GM12864 (cell line): ENCODE measurements around the gene OPCML.

Experiments used
- DNase-seq: peaks from one replicate; pipeline ENCODE4 v3.0.0-alpha.2; 2011; ENCODE audit warnings: low read depth
- H3K4me3 ChIP-seq: 2 replicates; pipeline ENCODE4 v1.5.1; 2011; ENCODE audit warnings: mild to moderate bottlenecking, low read depth, low read length, control low read depth
- TF ChIP-seq, protein P1 (sequence below): IDR thresholded peaks from 2 replicates; pipeline ENCODE4 v1.5.1; 2011; ENCODE audit warnings: low read depth, mild to moderate bottlenecking, moderate library complexity, low read length, control low read depth, inconsistent platforms; ENCODE audit errors: missing control alignments

OPCML gene

DNA sequence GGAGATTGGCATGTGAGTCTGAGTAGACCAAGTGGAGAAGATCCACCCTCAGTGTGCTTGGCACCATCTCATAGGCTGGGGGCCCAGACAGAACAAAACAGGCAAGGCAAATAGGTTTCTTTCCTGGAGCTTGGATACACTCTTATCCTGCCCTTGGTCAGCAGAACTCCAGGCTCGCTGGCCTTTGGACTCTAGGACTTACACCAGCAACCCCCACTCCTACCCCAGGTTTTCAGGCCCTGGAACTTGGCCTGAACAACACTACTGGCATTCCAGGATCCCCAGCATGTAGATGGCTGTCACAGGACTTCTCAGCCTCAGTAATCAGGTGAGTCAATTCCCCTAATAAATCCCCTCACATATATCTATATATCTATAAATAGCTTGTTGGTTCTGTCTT, 637.7 kb downstream of the OPCML start:
- no peak overlapping the region for H3K4me3 ChIP-seq
- no peak for DNase-seq
- TF ChIP-seq, protein P1, sequence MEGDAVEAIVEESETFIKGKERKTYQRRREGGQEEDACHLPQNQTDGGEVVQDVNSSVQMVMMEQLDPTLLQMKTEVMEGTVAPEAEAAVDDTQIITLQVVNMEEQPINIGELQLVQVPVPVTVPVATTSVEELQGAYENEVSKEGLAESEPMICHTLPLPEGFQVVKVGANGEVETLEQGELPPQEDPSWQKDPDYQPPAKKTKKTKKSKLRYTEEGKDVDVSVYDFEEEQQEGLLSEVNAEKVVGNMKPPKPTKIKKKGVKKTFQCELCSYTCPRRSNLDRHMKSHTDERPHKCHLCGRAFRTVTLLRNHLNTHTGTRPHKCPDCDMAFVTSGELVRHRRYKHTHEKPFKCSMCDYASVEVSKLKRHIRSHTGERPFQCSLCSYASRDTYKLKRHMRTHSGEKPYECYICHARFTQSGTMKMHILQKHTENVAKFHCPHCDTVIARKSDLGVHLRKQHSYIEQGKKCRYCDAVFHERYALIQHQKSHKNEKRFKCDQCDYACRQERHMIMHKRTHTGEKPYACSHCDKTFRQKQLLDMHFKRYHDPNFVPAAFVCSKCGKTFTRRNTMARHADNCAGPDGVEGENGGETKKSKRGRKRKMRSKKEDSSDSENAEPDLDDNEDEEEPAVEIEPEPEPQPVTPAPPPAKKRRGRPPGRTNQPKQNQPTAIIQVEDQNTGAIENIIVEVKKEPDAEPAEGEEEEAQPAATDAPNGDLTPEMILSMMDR = no peak

GRCh38 chr11:132892876-132893275, 639.4 kb downstream of the OPCML start:
- TF ChIP-seq, protein P1 = no peak
- DNase-seq = no peak
- H3K4me3 ChIP-seq = no peak overlapping the region

GRCh38 chr11:132888226-132888625, 644.1 kb downstream of the OPCML start:
- TF ChIP-seq, protein P1 = no peak
- DNase-seq = no peak
- H3K4me3 ChIP-seq = no peak overlapping the region

DNA sequence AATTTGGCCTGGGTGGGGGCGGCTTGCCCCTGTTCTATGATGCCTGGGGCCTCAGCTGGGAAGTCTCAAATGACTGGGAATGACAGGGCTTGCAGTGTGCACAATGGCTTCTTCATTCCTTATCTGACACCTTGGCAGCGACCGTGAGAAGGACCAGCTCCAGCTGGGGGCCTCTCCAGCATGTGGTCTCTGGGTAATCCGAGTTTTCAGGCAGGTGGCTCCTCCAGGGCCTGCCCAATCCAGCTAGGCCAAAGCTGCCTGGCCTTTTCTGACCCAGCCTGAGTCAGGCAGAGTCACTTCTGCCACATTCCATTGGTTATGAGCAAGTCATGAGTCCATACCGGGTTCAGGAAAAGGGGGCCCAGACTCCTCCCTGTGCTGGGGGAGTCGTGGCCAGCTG, 646.0 kb downstream of the OPCML start:
- no peak for DNase-seq

GRCh38 chr11:132883241-132883640, 649.1 kb downstream of the OPCML start:
- no peak for DNase-seq
- TF ChIP-seq, protein P1 = no peak
- H3K4me3 ChIP-seq = no peak overlapping the region

More for the DNA sequence above, 646.0 kb downstream of the OPCML start:
- TF ChIP-seq, protein P1 = no peak
- H3K4me3 ChIP-seq = no peak overlapping the region

- no peak overlapping the region for H3K4me3 ChIP-seq
- no peak for DNase-seq
- TF ChIP-seq, protein P1 = no peak
Observed at GRCh38 chr11:132881622-132882021, 650.7 kb downstream of the OPCML start.

GRCh38 chr11:132878111-132878510, 654.2 kb downstream of the OPCML start:
- no peak overlapping the region for H3K4me3 ChIP-seq
- TF ChIP-seq, protein P1 = no peak
- no peak for DNase-seq
